Activated CD8-positive, alpha-beta memory T cell treated with anti-CD3 and anti-CD28 coated beads, Interleukin-2, amount 10 ng/mL, durations not matched to agents 7 days and 5 days (primary cell): ENCODE results near the gene NAB2. TPM values are rescaled to one million over a fixed set of nuclear protein-coding genes. Genes with fewer than 3 reads are reported as not detected.
"Not testable (repeated sequence)": the region's sequence is repeated elsewhere in the genome, so short reads cannot be mapped to it uniquely, and the experiment has no call there.

ENCODE experiments used
- ATAC-seq: fragments of 150-1000 bp; cut with Tn5 transposase; one replicate; pipeline ENCODE4 v1.10.0; 2021; ENCODE audit warnings: moderate library complexity
- CTCF ChIA-PET: fragments of 350-600 bp; sonication (Branson Sonifier 250); formaldehyde crosslinking; loops from one replicate; lab custom pipeline; 2021; ENCODE audit warnings: antibody characterized with exemption; lab: Charles Lee
- DNase-seq: peaks from one replicate; pipeline ENCODE4 v3.0.0-alpha.2; 2020
- H3K27ac Mint-ChIP-seq: one replicate; pipeline ENCODE4 v1.8.0; 2021; ENCODE audit warnings: mild to moderate bottlenecking, mixed read lengths
- H3K27me3 Mint-ChIP-seq: one replicate; pipeline ENCODE4 v1.8.0; 2021; ENCODE audit warnings: mixed read lengths
- H3K36me3 Mint-ChIP-seq: one replicate; pipeline ENCODE4 v1.8.0; 2021; ENCODE audit warnings: mild to moderate bottlenecking, mixed read lengths
- H3K4me1 Mint-ChIP-seq: one replicate; pipeline ENCODE4 v1.8.0; 2021; ENCODE audit warnings: mixed read lengths
- H3K4me3 Mint-ChIP-seq: one replicate; pipeline ENCODE4 v1.8.0; 2021; ENCODE audit warnings: mild to moderate bottlenecking, moderate library complexity, mixed read lengths
- H3K9me3 Mint-ChIP-seq: one replicate; pipeline ENCODE4 v1.8.0; 2022; ENCODE audit warnings: low read depth, mixed read lengths
- total RNA-seq, 2 experiments: library from RNA; stranded (reverse); gene quantifications; one replicate each; pipeline ENCODE4 v1.2.3, GENCODE V29; 2021

The NAB2 gene
- total RNA-seq, 2 experiments from 2014 or later, result 10.0 to 31.1 TPM

- Mint-ChIP-seq H3K27ac (no peak within 1 kb of the TSS), H3K4me1 (peaks cover 40% of the 10 kb centered on the region), H3K9me3 (no peaks in the 10 kb centered on the region), H3K36me3 (peaks cover 14% of the 10 kb centered on the region), H3K27me3 (peaks cover 20% of the 10 kb centered on the region), H3K4me3 (no peak within 1 kb of the TSS)
- CTCF ChIA-PET, result interaction anchor here (1.2 to 7.9 kb wide), 6 partner anchors 10 to 62 kb away, joined by 4 to 51 read pairs (median 31); partner anchors contain the start of gene STAT6
- ATAC-seq (no peak), DNase-seq (no peak)
Measured at GRCh38 chr12:57049890-57050289, 39.0 kb upstream of the NAB2 start, which contains the start of gene MYO1A. Gene MYO1A (minus strand): TSS chr12:57050129. CDS start chr12:57048323, 1,806 bp downstream.

GRCh38 chr12:57051011-57051410 is 37.9 kb upstream of the NAB2 start:
- Mint-ChIP-seq H3K36me3 (peaks cover 21% of the 10 kb centered on the region), H3K9me3 (no peaks in the 10 kb centered on the region)

GRCh38 chr12:57053146-57053545 is 35.8 kb upstream of the NAB2 start:
- H3K4me1 Mint-ChIP-seq, result peaks cover 13% of the 10 kb centered on the region
- peaks cover 37% of the 10 kb centered on the region for H3K36me3 Mint-ChIP-seq
- H3K9me3 Mint-ChIP-seq, H3K27me3 Mint-ChIP-seq, H3K4me3 Mint-ChIP-seq, ATAC-seq, DNase-seq, H3K27ac Mint-ChIP-seq: not testable (repeated sequence)
- CTCF ChIA-PET, result interaction anchor here (0.8 to 7.9 kb wide), 4 partner anchors 7 to 752 kb away, joined by 3 to 43 read pairs (median 3); partner anchors contain the start of gene STAT6

More at GRCh38 chr12:57051011-57051410, 37.9 kb upstream of the NAB2 start:
- H3K4me1 Mint-ChIP-seq, result peaks cover 35% of the 10 kb centered on the region
- no peak overlapping the region for H3K27ac Mint-ChIP-seq
- H3K27me3 Mint-ChIP-seq, result peaks cover 14% of the 10 kb centered on the region
- CTCF ChIA-PET, result interaction anchor here (0.8 to 7.9 kb wide), 10 partner anchors 9 to 76 kb away, joined by 3 to 51 read pairs (median 5); partner anchors contain the start of genes NEMP1, STAT6 and TAC3
- no peak overlapping the region for H3K4me3 Mint-ChIP-seq
- ATAC-seq, result no peak
- no peak for DNase-seq

DNA sequence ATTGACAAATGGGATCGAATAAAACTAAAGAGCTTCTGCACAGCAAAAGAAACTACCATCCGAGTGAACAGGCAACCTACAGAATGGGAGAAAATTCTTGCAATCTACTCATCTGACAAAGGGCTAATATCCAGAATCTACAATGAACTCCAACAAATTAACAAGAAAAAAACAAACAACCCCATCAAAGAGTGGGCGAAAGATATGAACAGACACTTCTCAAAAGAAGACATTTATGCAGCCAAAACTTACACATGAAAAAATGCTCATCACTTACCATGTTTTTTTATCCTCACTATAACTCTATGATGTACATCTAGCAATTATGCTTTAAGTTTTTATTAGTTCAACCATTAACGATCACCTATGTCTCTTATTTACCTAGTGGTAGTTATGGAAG is 35.0 kb upstream of the NAB2 start:
- H3K27ac Mint-ChIP-seq, ATAC-seq, DNase-seq, H3K4me3 Mint-ChIP-seq, CTCF ChIA-PET, H3K27me3 Mint-ChIP-seq, H3K9me3 Mint-ChIP-seq, H3K4me1 Mint-ChIP-seq: not testable (repeated sequence)
- H3K36me3 Mint-ChIP-seq, result peaks cover 42% of the 10 kb centered on the region

GRCh38 chr12:57055824-57056223 is 33.1 kb upstream of the NAB2 start:
- peaks cover 6% of the 10 kb centered on the region for H3K4me1 Mint-ChIP-seq
- DNase-seq (no peak), ATAC-seq (no peak)
- CTCF ChIA-PET, result interaction anchor here (0.8 to 11.2 kb wide), 4 partner anchors 48 to 127 kb away, joined by 3 to 117 read pairs (median 19); partner anchors contain the start of gene STAT6
- H3K9me3 Mint-ChIP-seq, result no peaks in the 10 kb centered on the region
- H3K36me3 Mint-ChIP-seq, result peaks cover 55% of the 10 kb centered on the region
- H3K27ac Mint-ChIP-seq, result no peak overlapping the region
- no peak overlapping the region for H3K4me3 Mint-ChIP-seq
- H3K27me3 Mint-ChIP-seq, result no peaks in the 10 kb centered on the region

- CTCF ChIA-PET, result interaction anchor here (1.0 to 11.2 kb wide), 8 partner anchors 9 to 126 kb away, joined by 3 to 117 read pairs (median 17); partner anchors contain the start of genes MYO1A and STAT6
- H3K27ac Mint-ChIP-seq, result no peak overlapping the region
Measured at GRCh38 chr12:57057067-57057751, 31.7 kb upstream of the NAB2 start.

GRCh38 chr12:57058454-57058853 is 30.5 kb upstream of the NAB2 start:
- no peak overlapping the region for H3K4me3 Mint-ChIP-seq
- H3K27me3 Mint-ChIP-seq, result no peaks in the 10 kb centered on the region
- peaks cover 58% of the 10 kb centered on the region for H3K36me3 Mint-ChIP-seq
- peaks cover 10% of the 10 kb centered on the region for H3K4me1 Mint-ChIP-seq
- ATAC-seq (no peak), DNase-seq (no peak)
- no peaks in the 10 kb centered on the region for H3K9me3 Mint-ChIP-seq
- CTCF ChIA-PET, result interaction anchor here (1.0 to 11.2 kb wide), 10 partner anchors 10 to 185 kb away, joined by 3 to 117 read pairs (median 11); partner anchors contain the start of genes MYO1A and STAT6
- no peak overlapping the region for H3K27ac Mint-ChIP-seq

More at GRCh38 chr12:57057067-57057751, 31.7 kb upstream of the NAB2 start:
- Mint-ChIP-seq H3K9me3 (no peaks in the 10 kb centered on the region), H3K4me1 (peaks cover 5% of the 10 kb centered on the region), H3K36me3 (peaks cover 59% of the 10 kb centered on the region), H3K4me3 (no peak overlapping the region), H3K27me3 (no peaks in the 10 kb centered on the region)
- DNase-seq (no peak), ATAC-seq (peak; percentile 23)

- ATAC-seq (peak; percentile 91), DNase-seq (peak; percentile 70)
- Mint-ChIP-seq H3K27me3 (no peaks in the 10 kb centered on the region), H3K9me3 (no peaks in the 10 kb centered on the region), H3K4me3 (peak overlapping the region; percentile 71), H3K27ac (peak overlapping the region; percentile 95), H3K36me3 (peaks cover 62% of the 10 kb centered on the region), H3K4me1 (peaks cover 34% of the 10 kb centered on the region)
- CTCF ChIA-PET, result interaction anchor here (1.0 to 11.2 kb wide), 7 partner anchors 9 to 57 kb away, joined by 3 to 117 read pairs (median 6); partner anchors contain the start of genes STAT6 and ZBTB39
Measured at GRCh38 chr12:57063991-57064685, 24.8 kb upstream of the NAB2 start.

DNA sequence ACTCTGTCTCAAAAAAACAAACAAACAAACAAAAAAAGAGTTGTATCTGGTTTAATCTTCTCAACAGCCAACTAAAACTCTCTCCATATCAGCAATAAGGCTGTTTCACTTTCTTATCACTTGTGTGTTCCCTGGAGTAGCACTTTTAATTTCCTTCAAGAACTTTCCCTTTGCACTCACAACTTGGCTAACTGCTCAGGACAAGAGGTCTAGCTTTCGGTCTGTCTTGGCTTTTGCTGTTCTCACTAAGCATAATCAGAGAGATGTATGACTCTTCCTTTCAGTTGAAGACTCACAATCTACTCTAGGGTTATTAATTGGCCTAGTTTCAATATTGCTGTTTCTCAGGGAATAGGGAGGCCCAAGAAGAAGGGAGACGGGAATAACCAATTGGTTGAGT is 22.7 kb upstream of the NAB2 start:
- CTCF ChIA-PET, result interaction anchor here (1.2 to 11.2 kb wide), 8 partner anchors 11 to 177 kb away, joined by 3 to 117 read pairs (median 4); partner anchors contain the start of genes NAB2, STAT6 and ZBTB39
- H3K9me3 Mint-ChIP-seq, result no peaks in the 10 kb centered on the region
- ATAC-seq (no peak), DNase-seq (no peak)
- peaks cover 68% of the 10 kb centered on the region for H3K36me3 Mint-ChIP-seq
- no peak overlapping the region for H3K4me3 Mint-ChIP-seq
- H3K4me1 Mint-ChIP-seq, result peaks cover 51% of the 10 kb centered on the region
- peak overlapping the region; percentile 50 for H3K27ac Mint-ChIP-seq
- no peaks in the 10 kb centered on the region for H3K27me3 Mint-ChIP-seq

- H3K9me3 Mint-ChIP-seq, result no peaks in the 10 kb centered on the region
- ATAC-seq (peak; percentile 97), DNase-seq (peak; percentile 73)
- H3K27ac Mint-ChIP-seq, result peak overlapping the region; percentile 74
- H3K4me1 Mint-ChIP-seq, result peaks cover 48% of the 10 kb centered on the region
- CTCF ChIA-PET, result interaction anchor here (0.6 to 14.1 kb wide), 34 partner anchors 9 to 444 kb away, joined by 3 to 263 read pairs (median 6); partner anchors contain the start of genes MYO1A, NAB2, NACA and NEMP1
- H3K4me3 Mint-ChIP-seq, result no peak overlapping the region
- peaks cover 65% of the 10 kb centered on the region for H3K36me3 Mint-ChIP-seq
- no peaks in the 10 kb centered on the region for H3K27me3 Mint-ChIP-seq
Measured at GRCh38 chr12:57069523-57069922, 19.4 kb upstream of the NAB2 start.

GRCh38 chr12:57072661-57073060 is 16.3 kb upstream of the NAB2 start:
- Mint-ChIP-seq H3K4me1 (peaks cover 44% of the 10 kb centered on the region), H3K27ac (no peak overlapping the region), H3K9me3 (no peaks in the 10 kb centered on the region), H3K4me3 (no peak overlapping the region), H3K36me3 (peaks cover 46% of the 10 kb centered on the region), H3K27me3 (no peaks in the 10 kb centered on the region)
- no peak for DNase-seq
- no peak for ATAC-seq
- CTCF ChIA-PET, result interaction anchor here (0.5 to 14.1 kb wide), 6 partner anchors 8 to 351 kb away, joined by 3 to 263 read pairs (median 4); partner anchors contain the start of gene STAT6

GRCh38 chr12:57073566-57074450 is 15.1 kb upstream of the NAB2 start:
- not testable (repeated sequence) for H3K27me3 Mint-ChIP-seq, H3K27ac Mint-ChIP-seq, H3K4me3 Mint-ChIP-seq, ATAC-seq, H3K9me3 Mint-ChIP-seq, DNase-seq
- Mint-ChIP-seq H3K4me1 (peaks cover 44% of the 10 kb centered on the region), H3K36me3 (peaks cover 41% of the 10 kb centered on the region)
- CTCF ChIA-PET, result interaction anchor here (0.9 to 14.1 kb wide), 10 partner anchors 9 to 168 kb away, joined by 3 to 263 read pairs (median 4); partner anchors contain the start of gene STAT6
